ENCODE measurements around the gene SNAPC4.
"Not testable (repeated sequence)": the region's sequence is repeated elsewhere in the genome, so short reads cannot be mapped to it uniquely, and the experiment has no call there.

DNA sequence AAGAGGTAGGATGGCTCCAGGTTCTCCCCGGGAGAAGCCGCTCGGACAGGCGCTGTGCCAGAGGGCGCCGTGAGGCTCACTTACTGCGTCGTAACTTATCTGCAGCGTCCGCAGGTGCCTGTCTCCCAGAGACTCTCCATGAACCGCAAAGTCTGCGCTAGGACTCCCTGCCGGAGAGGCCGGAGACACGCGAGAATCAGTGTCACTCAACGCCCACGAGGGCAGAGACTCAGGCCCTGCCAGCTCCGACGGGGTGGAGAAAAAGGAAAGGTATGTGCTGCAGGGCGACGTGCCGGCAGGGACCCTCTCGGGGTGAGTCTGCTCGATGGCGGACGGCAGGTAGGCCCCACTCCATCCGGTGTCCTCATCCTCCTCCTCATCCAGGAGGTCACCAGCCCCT, 7.1 kb upstream of the SNAPC4 start:
- TF ChIP-seq CTCF (conservative IDR thresholded peaks at IDR 0.05 in 1 of 2, IDR thresholded peaks at IDR 0.05 in 1 of 2; ENCODE audit: low read depth in 1 of 2, low read length in 2 of 2); EZH2 (IDR thresholded peaks at IDR 0.05; ENCODE audit: low read length, missing control alignments): not testable (repeated sequence)
